ENCODE measurements around the gene LPO. TPM values are rescaled to one million over a fixed set of nuclear protein-coding genes. Genes with fewer than 3 reads are reported as not detected.
A peak's percentile ranks its signal among the peaks of the same experiment; 100 is the strongest.

LPO gene
- total RNA-seq, 1 experiment from 2014 or later, result not detected

GRCh38 chr17:58276423-58276822, 38.0 kb downstream of the LPO start:
- Histone ChIP-seq H3K27ac (ENCODE audit: low read length) (no peak overlapping the region), H3K9me3 (ENCODE audit: control insufficient read depth, insufficient read depth, low read depth, low read length) (no peaks in the 10 kb centered on the region), H3K4me1 (ENCODE audit: control insufficient read depth, insufficient read depth, low read length) (no peaks in the 10 kb centered on the region), H3K4me3 (ENCODE audit: low read depth in 2 of 2, low read length in 2 of 2) (no peak overlapping the region), H3K36me3 (ENCODE audit: control insufficient read depth, insufficient read depth, low read length) (no peaks in the 10 kb centered on the region), H3K27me3 (ENCODE audit: control insufficient read depth, insufficient read depth, low read length) (no peaks in the 10 kb centered on the region)
- no peak for DNase-seq (ENCODE audit: low read depth, low spot score)
- ATAC-seq, result no peak
- in situ Hi-C loops (cut with HindIII; ENCODE audit: low pct_unique_long_range_greater_than_20kb, low sequenced_read_pairs) (no loop called here), intact Hi-C loops (cut with micrococcal nuclease; ENCODE audit: unreplicated experiment) (no loop called here)
- BruUV-seq (replicated peaks), result no TSS peak
- POLR2A ChIA-PET, result no interaction called here
- TF ChIP-seq REST (IDR thresholded peaks at IDR 0.05; ENCODE audit: insufficient read depth in 1 of 2, low read depth in 2 of 2, low read length in 1 of 2) (no peak), SIN3A (IDR thresholded peaks at IDR 0.05; ENCODE audit: borderline replicate concordance, insufficient read depth, low read depth, low read length) (no peak), TCF7L2 (IDR thresholded peaks at IDR 0.05; ENCODE audit: low read depth, low read length) (no peak)
- CTCF ChIA-PET, result no interaction called here

GRCh38 chr17:58277107-58277801, 38.9 kb downstream of the LPO start:
- ChIA-PET POLR2A (no interaction called here), CTCF (no interaction called here)
- TF ChIP-seq POLR2AphosphoS5 (IDR thresholded peaks at IDR 0.05; ENCODE audit: low read depth, low read length) (no peak), CTCF (IDR thresholded peaks at IDR 0.05) (peak; percentile 63)
- no peak for DNase-seq (ENCODE audit: low read depth, low spot score)
- BruUV-seq (replicated peaks), result no TSS peak
- H3K27me3 ChIP-seq (ENCODE audit: control insufficient read depth, insufficient read depth, low read length), result no peaks in the 10 kb centered on the region
- ATAC-seq, result no peak
- H3K4me1 ChIP-seq (ENCODE audit: control insufficient read depth, insufficient read depth, low read length), result no peaks in the 10 kb centered on the region
- no peak overlapping the region for H3K27ac ChIP-seq (ENCODE audit: low read length)
- intact Hi-C loops (cut with micrococcal nuclease; ENCODE audit: unreplicated experiment), result no loop called here
- H3K36me3 ChIP-seq (ENCODE audit: control insufficient read depth, insufficient read depth, low read length), result no peaks in the 10 kb centered on the region
- H3K9me3 ChIP-seq (ENCODE audit: control insufficient read depth, insufficient read depth, low read depth, low read length), result no peaks in the 10 kb centered on the region
- no peak overlapping the region for H3K4me3 ChIP-seq (ENCODE audit: low read depth in 2 of 2, low read length in 2 of 2)
- in situ Hi-C loops (cut with HindIII; ENCODE audit: low pct_unique_long_range_greater_than_20kb, low sequenced_read_pairs), result no loop called here

GRCh38 chr17:58277802-58278595, 39.6 kb downstream of the LPO start:
- Histone ChIP-seq H3K9me3 (ENCODE audit: control insufficient read depth, insufficient read depth, low read depth, low read length) (no peaks in the 10 kb centered on the region), H3K27ac (ENCODE audit: low read length) (no peak overlapping the region), H3K4me3 (ENCODE audit: low read depth in 2 of 2, low read length in 2 of 2) (no peak overlapping the region), H3K4me1 (ENCODE audit: control insufficient read depth, insufficient read depth, low read length) (no peaks in the 10 kb centered on the region), H3K36me3 (ENCODE audit: control insufficient read depth, insufficient read depth, low read length) (no peaks in the 10 kb centered on the region), H3K27me3 (ENCODE audit: control insufficient read depth, insufficient read depth, low read length) (no peaks in the 10 kb centered on the region)
- DNase-seq (ENCODE audit: low read depth, low spot score), result no peak
- TF ChIP-seq SIN3A (IDR thresholded peaks at IDR 0.05; ENCODE audit: borderline replicate concordance, insufficient read depth, low read depth, low read length), result no peak
- TF ChIP-seq POLR2AphosphoS5 (IDR thresholded peaks at IDR 0.05; ENCODE audit: low read depth, low read length), result no peak
- no peak for TF ChIP-seq REST (IDR thresholded peaks at IDR 0.05; ENCODE audit: insufficient read depth in 1 of 2, low read depth in 2 of 2, low read length in 1 of 2)
- no peak for TF ChIP-seq CTCF (IDR thresholded peaks at IDR 0.05)
- no peak for TF ChIP-seq TCF7L2 (IDR thresholded peaks at IDR 0.05; ENCODE audit: low read depth, low read length)
- CTCF ChIA-PET, result no interaction called here
- in situ Hi-C loops (cut with HindIII; ENCODE audit: low pct_unique_long_range_greater_than_20kb, low sequenced_read_pairs), result no loop called here
- intact Hi-C loops (cut with micrococcal nuclease; ENCODE audit: unreplicated experiment), result no loop called here
- no peak; the same call in 1 of the 2 replicates for ATAC-seq
- no TSS peak for BruUV-seq (replicated peaks)
- POLR2A ChIA-PET, result no interaction called here

All from Panc1 (cell line).